ENCODE data around the gene PTPRF.

Gene PTPRF

GRCh38 chr1:43530483-43531106 lies at the start of gene PTPRF:
PTPRF (plus strand) TSS chr1:43530883; CDS start chr1:43545076, 14,193 bp downstream.
- TF ChIP-seq, protein P1, sequence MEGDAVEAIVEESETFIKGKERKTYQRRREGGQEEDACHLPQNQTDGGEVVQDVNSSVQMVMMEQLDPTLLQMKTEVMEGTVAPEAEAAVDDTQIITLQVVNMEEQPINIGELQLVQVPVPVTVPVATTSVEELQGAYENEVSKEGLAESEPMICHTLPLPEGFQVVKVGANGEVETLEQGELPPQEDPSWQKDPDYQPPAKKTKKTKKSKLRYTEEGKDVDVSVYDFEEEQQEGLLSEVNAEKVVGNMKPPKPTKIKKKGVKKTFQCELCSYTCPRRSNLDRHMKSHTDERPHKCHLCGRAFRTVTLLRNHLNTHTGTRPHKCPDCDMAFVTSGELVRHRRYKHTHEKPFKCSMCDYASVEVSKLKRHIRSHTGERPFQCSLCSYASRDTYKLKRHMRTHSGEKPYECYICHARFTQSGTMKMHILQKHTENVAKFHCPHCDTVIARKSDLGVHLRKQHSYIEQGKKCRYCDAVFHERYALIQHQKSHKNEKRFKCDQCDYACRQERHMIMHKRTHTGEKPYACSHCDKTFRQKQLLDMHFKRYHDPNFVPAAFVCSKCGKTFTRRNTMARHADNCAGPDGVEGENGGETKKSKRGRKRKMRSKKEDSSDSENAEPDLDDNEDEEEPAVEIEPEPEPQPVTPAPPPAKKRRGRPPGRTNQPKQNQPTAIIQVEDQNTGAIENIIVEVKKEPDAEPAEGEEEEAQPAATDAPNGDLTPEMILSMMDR (IDR thresholded peaks at IDR 0.05; ENCODE audit: low read depth, low read length, poor library complexity, severe bottlenecking), result no peak
- TF ChIP-seq EZH2phosphoT487 (IDR thresholded peaks at IDR 0.05; ENCODE audit: borderline replicate concordance, low read length), result peak; percentile 50; the same call in 1 of the 2 replicates
- Histone ChIP-seq H3K27me3 (ENCODE audit: control insufficient read depth, low read length) (peaks cover 46% of the 10 kb centered on the region), H3K79me2 (ENCODE audit: control insufficient read depth, low read length) (no peaks in the 10 kb centered on the region), H4K20me1 (ENCODE audit: control insufficient read depth, insufficient read depth, low read depth, low read length) (no peaks in the 10 kb centered on the region), H3K4me3 (ENCODE audit: low read length) (no peak within 1 kb of the TSS), H3F3A (ENCODE audit: control insufficient read depth, insufficient read depth) (no peaks in the 10 kb centered on the region), H3K36me3 (ENCODE audit: control insufficient read depth, low read length) (no peaks in the 10 kb centered on the region), H3K4me2 (ENCODE audit: low read length) (peak within 1 kb of the TSS; percentile 36; the same call in 1 of the 2 replicates), H3K9me3 (ENCODE audit: control insufficient read depth, insufficient read depth, low read length) (no peaks in the 10 kb centered on the region), H3K4me1 (ENCODE audit: control insufficient read depth, low read length) (no peaks in the 10 kb centered on the region; the same call in 1 of the 2 replicates), H3K9me2 (replicated peaks; ENCODE audit: control insufficient read depth, low read length) (no peaks in the 10 kb centered on the region), H3K27ac (ENCODE audit: low read depth, low read length) (no peak within 1 kb of the TSS)

DNA sequence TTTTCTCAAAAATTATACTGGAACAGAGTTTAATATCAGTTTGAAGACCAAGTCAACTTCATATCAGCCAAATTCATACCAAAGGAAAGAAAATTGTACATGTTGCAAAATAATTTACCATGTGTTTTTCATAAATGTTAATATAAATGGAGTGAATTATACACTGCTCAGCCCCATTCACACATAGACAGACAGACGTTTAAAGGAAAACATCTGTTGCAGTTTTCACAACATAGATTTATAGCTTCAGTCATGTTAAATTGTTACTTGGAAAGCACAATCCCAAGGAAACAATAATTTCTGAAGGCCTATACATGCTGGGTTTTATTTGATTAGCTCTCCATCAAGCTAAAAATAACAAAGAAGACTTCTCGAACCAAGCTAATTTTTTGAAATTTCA lies 49.2 kb upstream of the PTPRF start:
- H3K27ac ChIP-seq (ENCODE audit: low read depth, low read length), result no peak overlapping the region
- TF ChIP-seq, protein P1 (IDR thresholded peaks at IDR 0.05; ENCODE audit: low read depth, low read length, poor library complexity, severe bottlenecking), result no peak
- TF ChIP-seq EZH2phosphoT487 (IDR thresholded peaks at IDR 0.05; ENCODE audit: borderline replicate concordance, low read length), result no peak
- no peaks in the 10 kb centered on the region for H3F3A ChIP-seq (ENCODE audit: control insufficient read depth, insufficient read depth)
- H3K9me3 ChIP-seq (ENCODE audit: control insufficient read depth, insufficient read depth, low read length), result no peaks in the 10 kb centered on the region
- peaks cover 26% of the 10 kb centered on the region for H3K27me3 ChIP-seq (ENCODE audit: control insufficient read depth, low read length)
- no peak overlapping the region for H3K4me2 ChIP-seq (ENCODE audit: low read length)
- no peaks in the 10 kb centered on the region for H3K9me2 ChIP-seq (replicated peaks; ENCODE audit: control insufficient read depth, low read length)
- no peaks in the 10 kb centered on the region for H3K36me3 ChIP-seq (ENCODE audit: control insufficient read depth, low read length)
- no peak overlapping the region for H3K4me3 ChIP-seq (ENCODE audit: low read length)
- no peaks in the 10 kb centered on the region for H4K20me1 ChIP-seq (ENCODE audit: control insufficient read depth, insufficient read depth, low read depth, low read length)
- no peaks in the 10 kb centered on the region for H3K4me1 ChIP-seq (ENCODE audit: control insufficient read depth, low read length)
- H3K79me2 ChIP-seq (ENCODE audit: control insufficient read depth, low read length), result no peaks in the 10 kb centered on the region

DNA sequence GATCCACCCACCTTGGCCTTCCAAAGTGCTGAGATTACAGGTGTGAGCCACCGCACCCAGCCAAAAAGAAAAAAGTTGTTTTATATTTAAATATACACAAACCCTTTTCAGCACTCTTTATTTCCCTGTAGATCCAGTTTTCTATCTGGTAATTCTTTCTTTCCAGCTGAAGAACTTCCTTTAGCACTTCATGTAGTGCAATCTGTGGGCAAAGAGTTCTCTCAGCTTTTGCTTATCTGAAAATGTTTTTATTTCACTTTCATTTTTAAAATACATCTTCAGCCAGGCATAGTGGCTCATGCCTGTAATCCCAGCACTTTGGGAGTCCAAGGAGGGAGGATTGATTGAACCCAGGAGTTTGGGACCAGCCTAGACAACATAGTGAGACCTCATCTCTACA lies 48.5 kb upstream of the PTPRF start:
- Histone ChIP-seq H3K4me1 (ENCODE audit: control insufficient read depth, low read length) (no peaks in the 10 kb centered on the region), H3K4me2 (ENCODE audit: low read length) (no peak overlapping the region), H3F3A (ENCODE audit: control insufficient read depth, insufficient read depth) (no peaks in the 10 kb centered on the region), H3K27me3 (ENCODE audit: control insufficient read depth, low read length) (peaks cover 23% of the 10 kb centered on the region), H3K79me2 (ENCODE audit: control insufficient read depth, low read length) (no peaks in the 10 kb centered on the region), H3K9me3 (ENCODE audit: control insufficient read depth, insufficient read depth, low read length) (no peaks in the 10 kb centered on the region), H4K20me1 (ENCODE audit: control insufficient read depth, insufficient read depth, low read depth, low read length) (no peaks in the 10 kb centered on the region), H3K4me3 (ENCODE audit: low read length) (no peak overlapping the region), H3K36me3 (ENCODE audit: control insufficient read depth, low read length) (no peaks in the 10 kb centered on the region), H3K9me2 (replicated peaks; ENCODE audit: control insufficient read depth, low read length) (no peaks in the 10 kb centered on the region), H3K27ac (ENCODE audit: low read depth, low read length) (no peak overlapping the region)
- TF ChIP-seq, protein P1 (IDR thresholded peaks at IDR 0.05; ENCODE audit: low read depth, low read length, poor library complexity, severe bottlenecking), result no peak
- TF ChIP-seq EZH2phosphoT487 (IDR thresholded peaks at IDR 0.05; ENCODE audit: borderline replicate concordance, low read length), result no peak
